HepG2 (cell line): Measurements from ENCODE around the gene TOMM20. TPM values are rescaled to one million over a fixed set of nuclear protein-coding genes. Genes with fewer than 3 reads are reported as not detected.

Source experiments
- ATAC-seq: fragments of 200-7000 bp; cut with Tn5 transposase; 3 replicates; pipeline ENCODE4 v1.9.1; 2020; ENCODE audit warnings: mild to moderate bottlenecking, moderate library complexity
- BruUV-seq: library from RNA; stranded (reverse); fragments of 400-500 nt; replicated peaks from 2 replicates; lab custom pipeline; 2021; lab: Mats Ljungman, UMichigan
- CTCF ChIA-PET: fragments of 300-600 bp; formaldehyde crosslinking; extraction: SDS; loops from one replicate; lab custom pipeline; 2021; ENCODE audit warnings: low total read pairs, inconsistent platforms, low intra/inter-chr PET ratio; lab: Yijun Ruan, JAX
- POLR2A ChIA-PET: fragments of 350-600 bp; sonication (Branson Sonifier 250); formaldehyde crosslinking; loops from one replicate; lab custom pipeline; 2020; ENCODE audit warnings: antibody characterized with exemption, inconsistent platforms; lab: Yijun Ruan, JAX
- DNase-seq: peaks from one replicate; pipeline ENCODE4 v3.0.0-alpha.2; 2015; ENCODE audit warnings: low spot score
- FAIRE-seq: peaks from 3 replicates; lab custom pipeline; 2011; peaks lifted over from hg19 to GRCh38; lab: Jason Lieb, UNC
- H2AFZ ChIP-seq: one replicate; pipeline ENCODE4 v1.6.1; 2011; ENCODE audit warnings: low read length, inconsistent platforms
- H3K27ac ChIP-seq: fragments of 300-600 bp; 3 replicates; pipeline ENCODE4 v1.8.0; 2011; ENCODE audit warnings: mixed run types, mild to moderate bottlenecking, mixed read lengths, low read length, inconsistent platforms; ENCODE audit not compliant: insufficient read depth; ENCODE audit errors: extremely low read length
- H3K27me3 ChIP-seq, 2 experiments: fragments of 200-600 bp in 1 of 2; 2 replicates in 1 of 2; 3 replicates in 1 of 2; pipeline versions ENCODE4 v1.6.0 to v1.8.0; 2011; ENCODE audit warnings: low read length in 2 of 2, mild to moderate bottlenecking in 2 of 2, moderate library complexity in 2 of 2, inconsistent platforms in 1 of 2; ENCODE audit not compliant: insufficient read depth in 2 of 2, control insufficient read depth in 1 of 2
- H3K36me3 ChIP-seq, 2 experiments: fragments of 200-600 bp in 1 of 2; replicated peaks in 1 of 2; 2 replicates in 1 of 2; 3 replicates in 1 of 2; pipeline versions ENCODE4 v1.5.1 to v1.8.0; 2011; ENCODE audit warnings: low read length in 2 of 2, inconsistent platforms in 1 of 2; ENCODE audit not compliant: insufficient read depth in 2 of 2, control insufficient read depth in 1 of 2
- H3K4me1 ChIP-seq: 2 replicates; pipeline ENCODE4 v1.5.1; 2012; ENCODE audit warnings: low read length, inconsistent platforms; ENCODE audit not compliant: insufficient read depth
- H3K4me2 ChIP-seq: 2 replicates; pipeline ENCODE4 v1.6.0; 2011; ENCODE audit warnings: low read depth, low read length, inconsistent platforms
- H3K4me3 ChIP-seq, 3 experiments: fragments of 200-600 bp in 1 of 3; sonication (generic), shearing (Covaris generic) in 1 of 3; replicated peaks in 1 of 3; 2 replicates each; pipeline ENCODE4 v1.5.1; 2011 to 2016; ENCODE audit warnings: low read length in 3 of 3, inconsistent platforms in 2 of 3, low read depth in 2 of 3, mild to moderate bottlenecking in 2 of 3, control low read depth in 1 of 3, mixed read lengths in 1 of 3; ENCODE audit not compliant: insufficient read depth in 1 of 3
- H3K79me2 ChIP-seq: one replicate; pipeline ENCODE4 v1.6.1; 2011; ENCODE audit warnings: low read length, inconsistent platforms; ENCODE audit not compliant: insufficient read depth
- H3K9ac ChIP-seq: 2 replicates; pipeline ENCODE4 v1.6.0; 2011; ENCODE audit warnings: mild to moderate bottlenecking, low read depth, low read length, inconsistent platforms; ENCODE audit not compliant: insufficient read depth
- H3K9me3 ChIP-seq: 2 replicates; pipeline ENCODE4 v1.5.1; 2012; ENCODE audit warnings: mild to moderate bottlenecking, low read length
- H4K20me1 ChIP-seq: 2 replicates; pipeline ENCODE4 v1.6.0; 2011; ENCODE audit warnings: inconsistent platforms, mild to moderate bottlenecking, low read length, moderate library complexity; ENCODE audit not compliant: insufficient read depth
- CEBPG ChIP-seq: IDR thresholded peaks from 2 replicates; pipeline ENCODE4 v1.6.1; 2016
- FOXA3 ChIP-seq: IDR thresholded peaks from 2 replicates; pipeline ENCODE4 v1.6.1; 2016; ENCODE audit warnings: missing genetic modification reagents, missing compliant biosample characterization
- GATAD2A ChIP-seq: IDR thresholded peaks from 2 replicates; pipeline ENCODE4 v1.6.1; 2016
- HNF4A ChIP-seq: sonication (generic); formaldehyde crosslinking; IDR thresholded peaks from 2 replicates; pipeline ENCODE4 v1.4.0; 2020; ENCODE audit warnings: missing genetic modification reagents
- HOXA5 ChIP-seq: sonication (generic); formaldehyde crosslinking; IDR thresholded peaks from 2 replicates; pipeline ENCODE4 v1.4.0; 2020; ENCODE audit warnings: missing genetic modification reagents
- IKZF5 ChIP-seq: IDR thresholded peaks from 2 replicates; pipeline ENCODE4 v1.6.1; 2018; ENCODE audit warnings: missing genetic modification reagents, mild to moderate bottlenecking, missing compliant biosample characterization
- MYNN ChIP-seq: sonication (generic); formaldehyde crosslinking; IDR thresholded peaks from 2 replicates; pipeline ENCODE4 v1.4.0; 2020; ENCODE audit warnings: mild to moderate bottlenecking, low read depth, missing genetic modification reagents
- NR2C2 ChIP-seq: sonication (generic); formaldehyde crosslinking; IDR thresholded peaks from 2 replicates; pipeline ENCODE4 v1.4.0; 2020; ENCODE audit warnings: missing genetic modification reagents, mild to moderate bottlenecking, moderate library complexity, borderline replicate concordance
- RARA ChIP-seq: IDR thresholded peaks from 2 replicates; pipeline ENCODE4 v1.6.1; 2016; ENCODE audit warnings: missing genetic modification reagents, missing compliant biosample characterization
- RBFOX2 ChIP-seq: fragments of 200-400 bp; formaldehyde crosslinking; IDR thresholded peaks from 2 replicates; pipeline ENCODE4 v1.6.1; 2017; ENCODE audit warnings: low read depth, mild to moderate bottlenecking, low read length
- SOX6 ChIP-seq, 2 experiments: fragments of 450-650 bp in 1 of 2; sonication (generic) in 1 of 2; formaldehyde crosslinking in 1 of 2; IDR thresholded peaks; 2 replicates each; pipeline versions ENCODE4 v1.4.0 to v1.6.1; 2017 to 2020; ENCODE audit warnings: antibody characterized with exemption in 1 of 2, mild to moderate bottlenecking in 1 of 2, missing genetic modification reagents in 1 of 2
- ZMYM3 ChIP-seq: sonication (generic); formaldehyde crosslinking; IDR thresholded peaks from 2 replicates; pipeline ENCODE4 v1.5.1; 2020; ENCODE audit warnings: mild to moderate bottlenecking, missing genetic modification reagents
- ZNF232 ChIP-seq: sonication (generic); formaldehyde crosslinking; IDR thresholded peaks from 2 replicates; pipeline ENCODE4 v1.4.0; 2020; ENCODE audit warnings: missing genetic modification reagents, borderline replicate concordance
- ZNF276 ChIP-seq: sonication (generic); formaldehyde crosslinking; IDR thresholded peaks from 2 replicates; pipeline ENCODE4 v1.4.0; 2020; ENCODE audit warnings: mild to moderate bottlenecking, low read depth, missing genetic modification reagents
- ZNF883 ChIP-seq: sonication (generic); formaldehyde crosslinking; IDR thresholded peaks from 2 replicates; pipeline ENCODE4 v1.5.1; 2020; ENCODE audit warnings: mild to moderate bottlenecking, missing genetic modification reagents; ENCODE audit errors: not compliant biosample characterization
- WGBS: methylation state at CpG from one replicate; pipeline ENCODE4 v1.1.6; 2017; ENCODE audit warnings: low lambda C conversion rate; 5-methylcytosine and 5-hydroxymethylcytosine counted together
- in situ Hi-C: cut with HindIII; loops from 2 replicates; pipeline ENCODE4 v1.10.0; 2017; ENCODE audit warnings: low pct_unique_long_range_greater_than_20kb; ENCODE audit not compliant: extremely low pct_ligation_motif_present
- intact Hi-C: fragments of 100-400 bp; cut with micrococcal nuclease; formaldehyde crosslinking; loops from one replicate; pipeline ENCODE4 v1.10.0; 2022; ENCODE audit not compliant: unreplicated experiment
- polyA plus RNA-seq, 8 experiments: library from polyadenylated mRNA; depleted of rRNA in 3 of 8; stranded (reverse) in 7 of 8; unstranded in 1 of 8; fragments of >200 nt; fragmentation: Illumina TruSeq in 4 of 8; extraction: Trizol in 4 of 8; gene quantifications; 2 replicates each; pipeline versions ENCODE4 v1.2.1 to v1.2.3, GENCODE V29; 2011 to 2016; ENCODE audit warnings: low read depth in 4 of 8, missing spikeins in 1 of 8, mixed read lengths in 1 of 8; ENCODE audit not compliant: insufficient read depth in 1 of 8
- total RNA-seq, 5 experiments: library from RNA; depleted of rRNA; stranded (reverse); fragments of >200 nt; fragmentation: Illumina TruSeq; extraction: Trizol; gene quantifications; 2 replicates each; pipeline ENCODE4 v1.2.3, GENCODE V29; 2016; ENCODE audit warnings: low read depth in 1 of 5
- TF ChIP-seq, protein P1 (sequence below): sonication (generic); formaldehyde crosslinking; IDR thresholded peaks from 2 replicates; pipeline ENCODE4 v1.4.0; 2020; ENCODE audit warnings: low read depth, mild to moderate bottlenecking, missing genetic modification reagents
- TF ChIP-seq, protein P2 (sequence below), 2 experiments: fragments of 450-650 bp in 1 of 2; sonication (generic) in 1 of 2; formaldehyde crosslinking; IDR thresholded peaks; 2 replicates each; pipeline versions ENCODE4 v1.5.0 to v1.8.0; 2020 to 2022; ENCODE audit warnings: mild to moderate bottlenecking in 1 of 2, missing genetic modification reagents in 1 of 2

The TOMM20 gene
- total and polyA plus RNA-seq, 2 of the 13 experiments (the other 11 are each of a cell fraction or from before 2014, with no cell fraction given): 153 to 376 TPM

- intact Hi-C loops: no loop called here
- in situ Hi-C loops: no loop called here
- no peak overlapping the region for H2AFZ ChIP-seq
- no peak overlapping the region for H3K4me2 ChIP-seq
- FAIRE-seq: no peak
- H4K20me1 ChIP-seq: peaks cover 68% of the 10 kb centered on the region
- ATAC-seq: no peak
- peaks cover 9% of the 10 kb centered on the region; the same call in 1 of the 2 replicates for H3K4me1 ChIP-seq
- ChIA-PET CTCF (no interaction called here), POLR2A (interaction anchor here (0.6 to 2.2 kb wide), 2 partner anchors 16 to 84 kb away, joined by 3 to 7 read pairs; partner anchors contain the start of gene TOMM20)
- no TSS peak for BruUV-seq
- no peak overlapping the region for H3K9ac ChIP-seq
- H3K79me2 ChIP-seq: peaks cover 36% of the 10 kb centered on the region
- no peaks in the 10 kb centered on the region for H3K9me3 ChIP-seq
- no peak overlapping the region for H3K4me3 ChIP-seq
- H3K27ac ChIP-seq: no peak overlapping the region
- peaks cover 25 to 79% of the 10 kb centered on the region in 2 experiments for H3K36me3 ChIP-seq
- WGBS: 94% methylated on average over 6 of the region's 6 CpGs
- DNase-seq: no peak
- H3K27me3 ChIP-seq: no peaks in the 10 kb centered on the region
- TF ChIP-seq ZMYM3 (CRISPR knock-in tag) (no peak), RARA (CRISPR knock-in tag) (peak; percentile 73), CEBPG (CRISPR knock-in tag) (peak; percentile 59), RBFOX2 (peak; percentile 24; the same call in 1 of the 2 replicates), HNF4A (CRISPR knock-in tag) (peak; percentile 28; the same call in 1 of the 2 replicates), GATAD2A (peak; percentile 56), FOXA3 (CRISPR knock-in tag) (peak; percentile 19; the same call in 1 of the 2 replicates), SOX6 (IDR thresholded peaks at IDR 0.05) (no peak), SOX6 (CRISPR knock-in tag; IDR thresholded peaks at IDR 0.05) (peak; percentile 35; the same call in 1 of the 2 replicates), IKZF5 (no peak), HOXA5 (CRISPR knock-in tag) (no peak), ZNF232 (no peak), NR2C2 (CRISPR knock-in tag) (peak; percentile 36; the same call in 1 of the 2 replicates), ZNF276 (no peak), ZNF883 (no peak), MYNN (CRISPR knock-in tag) (no peak)
- TF ChIP-seq, protein P1, sequence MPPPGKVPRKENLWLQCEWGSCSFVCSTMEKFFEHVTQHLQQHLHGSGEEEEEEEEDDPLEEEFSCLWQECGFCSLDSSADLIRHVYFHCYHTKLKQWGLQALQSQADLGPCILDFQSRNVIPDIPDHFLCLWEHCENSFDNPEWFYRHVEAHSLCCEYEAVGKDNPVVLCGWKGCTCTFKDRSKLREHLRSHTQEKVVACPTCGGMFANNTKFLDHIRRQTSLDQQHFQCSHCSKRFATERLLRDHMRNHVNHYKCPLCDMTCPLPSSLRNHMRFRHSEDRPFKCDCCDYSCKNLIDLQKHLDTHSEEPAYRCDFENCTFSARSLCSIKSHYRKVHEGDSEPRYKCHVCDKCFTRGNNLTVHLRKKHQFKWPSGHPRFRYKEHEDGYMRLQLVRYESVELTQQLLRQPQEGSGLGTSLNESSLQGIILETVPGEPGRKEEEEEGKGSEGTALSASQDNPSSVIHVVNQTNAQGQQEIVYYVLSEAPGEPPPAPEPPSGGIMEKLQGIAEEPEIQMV (CRISPR knock-in tag): no peak
- TF ChIP-seq, protein P2, sequence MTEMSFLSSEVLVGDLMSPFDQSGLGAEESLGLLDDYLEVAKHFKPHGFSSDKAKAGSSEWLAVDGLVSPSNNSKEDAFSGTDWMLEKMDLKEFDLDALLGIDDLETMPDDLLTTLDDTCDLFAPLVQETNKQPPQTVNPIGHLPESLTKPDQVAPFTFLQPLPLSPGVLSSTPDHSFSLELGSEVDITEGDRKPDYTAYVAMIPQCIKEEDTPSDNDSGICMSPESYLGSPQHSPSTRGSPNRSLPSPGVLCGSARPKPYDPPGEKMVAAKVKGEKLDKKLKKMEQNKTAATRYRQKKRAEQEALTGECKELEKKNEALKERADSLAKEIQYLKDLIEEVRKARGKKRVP (CRISPR knock-in tag; IDR thresholded peaks at IDR 0.05): peak in 1 of 2 experiments; percentile 96; a peak in 2 of 4 replicates
These were observed 16.1 kb downstream of the TOMM20 start for GRCh38 chr1:235112297-235113182.
